NCI-H2029 (cell line): ENCODE data around the gene HMGB3.
"Not testable (repeated sequence)": the region's sequence is repeated elsewhere in the genome, so short reads cannot be mapped to it uniquely, and the experiment has no call there.

Source experiments
- DNase-seq: peaks from one replicate; lab custom pipeline; 2025; lab: John Stamatoyannopoulos, UW

Gene HMGB3

GRCh38 chrX:150977411-150978162, 5.5 kb upstream of the HMGB3 start:
- DNase-seq = no peak

GRCh38 chrX:150980186-150980585, 2.9 kb upstream of the HMGB3 start:
- DNase-seq = no peak

- no peak for DNase-seq
Observed at GRCh38 chrX:150980711-150981110, 2.4 kb upstream of the HMGB3 start.

- no peak for DNase-seq
Observed at GRCh38 chrX:150982235-150982787, 824 bp upstream of the HMGB3 start.

- no peak for DNase-seq
Observed at GRCh38 chrX:150983521-150984168, 510 bp downstream of the HMGB3 start.

- DNase-seq = no peak
Observed at GRCh38 chrX:150984169-150984824, 1.2 kb downstream of the HMGB3 start.

- not testable (repeated sequence) for DNase-seq
Observed at GRCh38 chrX:150987687-150988086, 4.6 kb downstream of the HMGB3 start.

- no peak for DNase-seq
Observed at GRCh38 chrX:150989420-150989819, 6.3 kb downstream of the HMGB3 start.

GRCh38 chrX:150990910-150991309, 7.8 kb downstream of the HMGB3 start:
- no peak for DNase-seq

GRCh38 chrX:151000861-151001331, 17.8 kb downstream of the HMGB3 start:
- no peak for DNase-seq

- no peak for DNase-seq
Observed at GRCh38 chrX:151004085-151004484, 20.9 kb downstream of the HMGB3 start.

- no peak for DNase-seq
Observed at GRCh38 chrX:151006410-151007109, 23.4 kb downstream of the HMGB3 start.

- no peak for DNase-seq
Observed at GRCh38 chrX:151009582-151009981, 26.4 kb downstream of the HMGB3 start.

- no peak for DNase-seq
Observed at GRCh38 chrX:151013164-151013743, 30.1 kb downstream of the HMGB3 start.

- no peak for DNase-seq
Observed at GRCh38 chrX:151015684-151016083, 32.5 kb downstream of the HMGB3 start.

GRCh38 chrX:151019856-151020255, 36.7 kb downstream of the HMGB3 start:
- no peak for DNase-seq

- DNase-seq = no peak
Observed at GRCh38 chrX:151030845-151031244, 47.7 kb downstream of the HMGB3 start.

GRCh38 chrX:151031391-151031975, 48.3 kb downstream of the HMGB3 start:
- no peak for DNase-seq

- no peak for DNase-seq
Observed at GRCh38 chrX:151039351-151039750, 56.2 kb downstream of the HMGB3 start.
